ENCODE results near the gene MAST2.

The MAST2 gene

GRCh38 chr1:46002551-46003150, 199.2 kb downstream of the MAST2 start:
- TF ChIP-seq CTCF (IDR thresholded peaks at IDR 0.05; ENCODE audit: control insufficient read depth, insufficient read depth, low read depth, low read length, missing control alignments) = no peak
- no peak for DNase-seq (ENCODE audit: low read depth)
- no peak overlapping the region for H3K4me3 ChIP-seq (ENCODE audit: control insufficient read depth, low read depth, low read length)

- no peak for DNase-seq (ENCODE audit: low read depth)
- TF ChIP-seq CTCF (IDR thresholded peaks at IDR 0.05; ENCODE audit: control insufficient read depth, insufficient read depth, low read depth, low read length, missing control alignments) = no peak
- H3K4me3 ChIP-seq (ENCODE audit: control insufficient read depth, low read depth, low read length) = no peak overlapping the region
Measured at GRCh38 chr1:46003315-46003714, 199.9 kb downstream of the MAST2 start.

- TF ChIP-seq CTCF (IDR thresholded peaks at IDR 0.05; ENCODE audit: control insufficient read depth, insufficient read depth, low read depth, low read length, missing control alignments) = no peak
- DNase-seq (ENCODE audit: low read depth) = no peak
- no peak overlapping the region for H3K4me3 ChIP-seq (ENCODE audit: control insufficient read depth, low read depth, low read length)
Measured at GRCh38 chr1:46004492-46004891, 201.1 kb downstream of the MAST2 start.

GRCh38 chr1:46005594-46005993, 202.2 kb downstream of the MAST2 start:
- no peak for DNase-seq (ENCODE audit: low read depth)
- no peak for TF ChIP-seq CTCF (IDR thresholded peaks at IDR 0.05; ENCODE audit: control insufficient read depth, insufficient read depth, low read depth, low read length, missing control alignments)
- H3K4me3 ChIP-seq (ENCODE audit: control insufficient read depth, low read depth, low read length) = no peak overlapping the region

GRCh38 chr1:46008585-46008984, 205.2 kb downstream of the MAST2 start:
- DNase-seq (ENCODE audit: low read depth) = no peak
- TF ChIP-seq CTCF (IDR thresholded peaks at IDR 0.05; ENCODE audit: control insufficient read depth, insufficient read depth, low read depth, low read length, missing control alignments) = no peak
- no peak overlapping the region for H3K4me3 ChIP-seq (ENCODE audit: control insufficient read depth, low read depth, low read length)

- H3K4me3 ChIP-seq (ENCODE audit: control insufficient read depth, low read depth, low read length) = no peak overlapping the region
- DNase-seq (ENCODE audit: low read depth) = no peak
- no peak for TF ChIP-seq CTCF (IDR thresholded peaks at IDR 0.05; ENCODE audit: control insufficient read depth, insufficient read depth, low read depth, low read length, missing control alignments)
Measured at GRCh38 chr1:46010611-46011010, 207.2 kb downstream of the MAST2 start.

Measured in AG09309 (cell line).